Type B pancreatic cell (in vitro differentiated cells): ENCODE data around the gene HIBADH. TPM values are rescaled to one million over a fixed set of nuclear protein-coding genes. Genes with fewer than 3 reads are reported as not detected.
A peak's percentile ranks its signal among the peaks of the same experiment; 100 is the strongest.

ENCODE experiments used
- DNase-seq: peaks from one replicate; pipeline ENCODE4 v3.0.0; 2021; ENCODE audit warnings: mixed read lengths; ENCODE audit not compliant: unreplicated experiment; ENCODE audit errors: extremely low spot score
- H3K27ac Mint-ChIP-seq: 2 replicates; pipeline ENCODE4 v1.8.0; 2021; ENCODE audit warnings: mild to moderate bottlenecking, mixed read lengths
- H3K27me3 Mint-ChIP-seq: 2 replicates; pipeline ENCODE4 v1.8.0; 2021; ENCODE audit warnings: mixed read lengths
- H3K36me3 Mint-ChIP-seq: 2 replicates; pipeline ENCODE4 v1.8.0; 2021; ENCODE audit warnings: mixed read lengths
- H3K4me1 Mint-ChIP-seq: one replicate; pipeline ENCODE4 v1.8.0; 2021; ENCODE audit warnings: mixed read lengths; ENCODE audit not compliant: unreplicated experiment
- H3K4me3 Mint-ChIP-seq: 2 replicates; pipeline ENCODE4 v1.8.0; 2021; ENCODE audit warnings: mild to moderate bottlenecking, mixed read lengths
- H3K9me3 Mint-ChIP-seq: 2 replicates; pipeline ENCODE4 v1.8.0; 2021; ENCODE audit warnings: mixed read lengths
- total RNA-seq: library from RNA; stranded (reverse); gene quantifications from 2 replicates; pipeline ENCODE4 v1.2.1, GENCODE V29; 2021; ENCODE audit warnings: low replicate concordance
- TF ChIP-seq, protein P1 (sequence below): fragments of 200-600 bp; sonication (generic); conservative IDR thresholded peaks from 2 replicates; pipeline ENCODE4 v1.5.0; 2021; ENCODE audit warnings: antibody characterized with exemption, mild to moderate bottlenecking

Gene HIBADH
- total RNA-seq, 1 donor from 2014 or later: 37.1 TPM

DNA sequence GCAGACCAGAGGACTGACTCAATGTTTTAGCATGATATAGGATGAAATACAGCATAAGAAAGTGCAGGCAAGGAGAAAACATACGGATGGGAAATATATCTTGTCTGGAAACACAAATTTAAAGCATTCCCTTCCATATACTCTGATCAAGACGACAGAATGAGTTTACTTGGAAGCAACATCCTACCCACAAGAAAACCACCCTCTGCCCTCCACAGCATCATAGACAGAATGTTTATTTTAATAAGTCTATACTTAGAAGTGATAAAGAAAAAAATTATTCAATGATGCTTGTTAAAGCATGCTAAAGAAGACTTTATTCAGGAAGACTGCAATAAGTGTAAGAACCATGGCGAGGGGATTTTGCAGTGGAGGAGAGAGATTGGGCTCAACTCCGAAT, 32.4 kb upstream of the HIBADH start:
- H3K4me1 Mint-ChIP-seq: peaks cover 2% of the 10 kb centered on the region
- H3K4me3 Mint-ChIP-seq: no peak overlapping the region
- H3K36me3 Mint-ChIP-seq: no peaks in the 10 kb centered on the region
- no peaks in the 10 kb centered on the region for H3K9me3 Mint-ChIP-seq
- TF ChIP-seq, protein P1, sequence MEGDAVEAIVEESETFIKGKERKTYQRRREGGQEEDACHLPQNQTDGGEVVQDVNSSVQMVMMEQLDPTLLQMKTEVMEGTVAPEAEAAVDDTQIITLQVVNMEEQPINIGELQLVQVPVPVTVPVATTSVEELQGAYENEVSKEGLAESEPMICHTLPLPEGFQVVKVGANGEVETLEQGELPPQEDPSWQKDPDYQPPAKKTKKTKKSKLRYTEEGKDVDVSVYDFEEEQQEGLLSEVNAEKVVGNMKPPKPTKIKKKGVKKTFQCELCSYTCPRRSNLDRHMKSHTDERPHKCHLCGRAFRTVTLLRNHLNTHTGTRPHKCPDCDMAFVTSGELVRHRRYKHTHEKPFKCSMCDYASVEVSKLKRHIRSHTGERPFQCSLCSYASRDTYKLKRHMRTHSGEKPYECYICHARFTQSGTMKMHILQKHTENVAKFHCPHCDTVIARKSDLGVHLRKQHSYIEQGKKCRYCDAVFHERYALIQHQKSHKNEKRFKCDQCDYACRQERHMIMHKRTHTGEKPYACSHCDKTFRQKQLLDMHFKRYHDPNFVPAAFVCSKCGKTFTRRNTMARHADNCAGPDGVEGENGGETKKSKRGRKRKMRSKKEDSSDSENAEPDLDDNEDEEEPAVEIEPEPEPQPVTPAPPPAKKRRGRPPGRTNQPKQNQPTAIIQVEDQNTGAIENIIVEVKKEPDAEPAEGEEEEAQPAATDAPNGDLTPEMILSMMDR: no peak
- H3K27ac Mint-ChIP-seq: no peak overlapping the region
- no peak for DNase-seq
- H3K27me3 Mint-ChIP-seq: no peaks in the 10 kb centered on the region

DNA sequence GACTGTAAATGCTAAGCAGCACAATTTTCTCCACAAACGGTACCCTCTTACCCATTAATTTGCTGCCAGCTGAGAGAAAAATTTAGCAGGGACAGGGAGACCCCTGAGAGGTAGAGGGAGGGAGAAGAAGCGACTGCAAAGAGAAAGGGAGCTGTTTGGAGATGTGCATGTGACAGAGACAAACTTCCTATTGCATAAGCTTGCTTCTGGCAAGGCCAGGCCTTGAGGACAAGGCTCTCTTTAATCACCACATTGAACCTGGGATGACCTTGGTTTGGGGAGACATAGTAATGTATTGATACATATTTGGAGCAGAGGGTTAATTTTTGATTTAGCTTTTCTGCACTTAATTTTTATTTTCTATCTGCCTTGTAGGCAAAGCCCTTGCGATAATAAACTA, 31.1 kb upstream of the HIBADH start:
- H3K4me1 Mint-ChIP-seq: peaks cover 12% of the 10 kb centered on the region
- no peaks in the 10 kb centered on the region for H3K27me3 Mint-ChIP-seq
- no peak overlapping the region for H3K27ac Mint-ChIP-seq
- DNase-seq: no peak
- H3K4me3 Mint-ChIP-seq: no peak overlapping the region
- TF ChIP-seq, protein P1: no peak
- no peaks in the 10 kb centered on the region for H3K9me3 Mint-ChIP-seq
- no peaks in the 10 kb centered on the region for H3K36me3 Mint-ChIP-seq

DNA sequence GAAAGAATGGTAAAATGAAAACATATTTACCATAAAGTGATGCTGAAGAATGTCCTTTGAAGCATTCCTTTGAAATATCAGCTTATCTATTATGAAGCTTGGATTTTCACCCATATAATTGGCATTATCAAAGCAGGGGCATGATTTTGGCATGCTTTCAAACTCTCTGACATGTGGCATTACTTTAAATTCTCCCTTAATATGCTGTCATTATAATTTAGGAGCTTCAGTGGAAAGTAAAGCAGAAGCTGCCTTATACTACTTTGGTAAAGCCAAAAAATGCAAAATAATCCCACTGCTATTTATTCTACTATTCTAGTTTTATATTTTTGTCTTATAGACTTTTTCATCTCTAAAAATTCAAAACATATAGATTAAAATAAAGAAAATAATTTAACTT, 28.0 kb upstream of the HIBADH start:
- Mint-ChIP-seq H3K9me3 (peaks cover 3% of the 10 kb centered on the region), H3K27me3 (no peaks in the 10 kb centered on the region), H3K36me3 (no peaks in the 10 kb centered on the region), H3K4me1 (peaks cover 12% of the 10 kb centered on the region), H3K4me3 (no peak overlapping the region), H3K27ac (no peak overlapping the region)
- no peak for DNase-seq
- TF ChIP-seq, protein P1: no peak

DNA sequence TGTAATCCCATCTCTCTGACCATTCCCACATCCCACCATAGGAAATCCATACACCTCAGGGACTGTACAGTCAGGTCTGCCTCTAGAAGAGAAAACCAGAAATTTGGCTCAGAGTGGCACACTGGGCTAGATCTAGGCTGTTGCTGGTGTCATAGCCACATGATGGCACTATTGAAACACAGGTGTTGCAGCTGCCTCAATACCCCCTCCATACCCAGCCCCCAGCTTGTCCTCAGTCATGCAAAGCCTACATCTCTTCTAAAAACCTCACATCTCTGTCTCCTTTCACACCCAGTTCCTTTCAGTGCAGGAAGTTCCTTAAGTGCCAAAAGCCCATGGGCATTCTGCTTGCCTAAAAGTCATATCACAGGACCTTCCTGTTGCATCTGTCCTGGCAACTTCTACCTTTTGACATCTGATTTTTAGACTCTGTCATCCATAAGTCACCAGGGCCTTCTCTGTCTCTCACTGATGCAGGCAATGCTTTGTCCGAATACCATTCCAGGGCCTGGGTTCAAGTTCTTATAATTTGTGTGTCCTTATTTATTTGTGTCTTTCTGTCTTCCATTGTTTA, 27.0 kb upstream of the HIBADH start:
- TF ChIP-seq, protein P1: peak; percentile 32
- Mint-ChIP-seq H3K27me3 (no peaks in the 10 kb centered on the region), H3K36me3 (no peaks in the 10 kb centered on the region), H3K4me1 (peaks cover 12% of the 10 kb centered on the region), H3K9me3 (peaks cover 3% of the 10 kb centered on the region), H3K4me3 (no peak overlapping the region), H3K27ac (peak overlapping the region; percentile 26)
- no peak for DNase-seq

DNA sequence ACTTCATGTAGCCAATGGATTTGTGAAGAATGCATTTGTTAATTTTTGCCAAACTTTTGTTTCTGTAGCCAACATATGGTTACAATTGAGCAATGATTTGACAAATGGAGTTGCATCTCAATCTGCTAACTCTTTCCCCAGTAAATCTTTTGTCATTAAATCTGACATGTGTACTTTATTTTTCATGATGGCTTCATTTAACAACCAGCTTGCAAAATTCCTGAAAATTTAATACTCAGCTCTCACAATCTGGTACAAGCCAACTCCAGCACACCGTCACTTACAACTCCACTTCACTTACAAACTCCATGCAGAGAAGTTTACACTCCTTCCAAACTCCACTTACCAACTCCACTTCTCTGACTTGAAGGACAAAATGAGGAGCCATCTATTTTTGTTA, 26.5 kb upstream of the HIBADH start:
- DNase-seq: no peak
- no peak overlapping the region for H3K4me3 Mint-ChIP-seq
- no peaks in the 10 kb centered on the region for H3K36me3 Mint-ChIP-seq
- TF ChIP-seq, protein P1: no peak
- no peaks in the 10 kb centered on the region for H3K27me3 Mint-ChIP-seq
- peaks cover 3% of the 10 kb centered on the region for H3K9me3 Mint-ChIP-seq
- H3K27ac Mint-ChIP-seq: peak overlapping the region; percentile 26
- peaks cover 12% of the 10 kb centered on the region for H3K4me1 Mint-ChIP-seq

DNA sequence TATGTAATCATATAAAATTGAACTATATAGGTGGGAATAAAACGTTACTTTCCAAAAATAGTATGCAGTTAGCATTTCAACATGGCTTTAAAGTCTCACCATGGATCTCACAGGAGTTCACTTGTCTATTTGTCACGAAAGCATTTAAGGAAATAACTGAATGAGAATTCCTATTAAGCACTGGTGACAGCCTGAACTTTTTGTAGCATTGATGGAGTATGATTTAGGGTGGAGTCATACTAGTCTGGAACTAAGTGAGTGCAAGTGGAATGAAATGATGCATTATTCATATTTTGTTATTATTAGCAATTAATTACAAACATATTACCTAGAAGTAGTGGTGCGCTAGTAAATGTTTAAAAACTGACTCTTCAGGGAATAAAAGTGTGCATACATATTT, 26.0 kb upstream of the HIBADH start:
- Mint-ChIP-seq H3K27me3 (no peaks in the 10 kb centered on the region), H3K27ac (no peak overlapping the region), H3K9me3 (peaks cover 3% of the 10 kb centered on the region), H3K4me3 (no peak overlapping the region), H3K36me3 (no peaks in the 10 kb centered on the region), H3K4me1 (peaks cover 12% of the 10 kb centered on the region)
- TF ChIP-seq, protein P1: no peak
- DNase-seq: no peak
